Endothelial cell of umbilical vein (primary cell): Measurements from ENCODE around the gene TRMT112.

Experiments
- CTCF ChIP-seq, 2 donors: IDR thresholded peaks; 1 replicate in 1 of 2; 2 replicates in 1 of 2; pipeline ENCODE4 v1.5.1; 2011; ENCODE audit warnings: low read length in 2 of 2, mild to moderate bottlenecking in 2 of 2, moderate library complexity in 2 of 2, control low read depth in 1 of 2, inconsistent platforms in 1 of 2, low read depth in 1 of 2; ENCODE audit not compliant: insufficient read depth in 1 of 2; ENCODE audit errors: extremely low read depth in 1 of 2
- EZH2 ChIP-seq: IDR thresholded peaks from 2 replicates; pipeline ENCODE4 v1.6.1; 2012; ENCODE audit warnings: borderline replicate concordance, low read depth, mild to moderate bottlenecking, moderate library complexity, low read length, inconsistent platforms; ENCODE audit not compliant: severe bottlenecking
- JUN ChIP-seq: IDR thresholded peaks from 2 replicates; pipeline ENCODE4 v1.6.1; 2011; ENCODE audit warnings: borderline replicate concordance, low read depth; ENCODE audit not compliant: insufficient read length, insufficient read depth
- MAX ChIP-seq: IDR thresholded peaks from 2 replicates; pipeline ENCODE4 v1.6.1; 2011; ENCODE audit not compliant: insufficient read depth, insufficient read length
- MYC ChIP-seq: IDR thresholded peaks from one replicate; pipeline ENCODE4 v1.6.1; 2011; ENCODE audit warnings: mild to moderate bottlenecking, low read depth, low read length
- POLR2A ChIP-seq: IDR thresholded peaks from 2 replicates; pipeline ENCODE4 v1.6.1; 2012; ENCODE audit warnings: low read depth, mild to moderate bottlenecking, control low read depth, low read length

- TF ChIP-seq POLR2A (no peak), JUN (no peak), CTCF (IDR thresholded peaks at IDR 0.05; ENCODE audit: extremely low read depth in 1 of 2, insufficient read depth in 1 of 2, low read depth in 1 of 2, low read length in 2 of 2) (no peak), EZH2 (no peak), MAX (no peak), MYC (no peak)
Measured at GRCh38 chr11:64290352-64291261, 26.8 kb downstream of the TRMT112 start.
